Neural progenitor cell (in vitro differentiated cells): ENCODE results near the gene C13orf42.

Source experiments
- EZH2 ChIP-seq: fragments of 200-600 bp; sonication (generic); IDR thresholded peaks from 2 replicates; pipeline ENCODE4 v1.6.1; 2017; ENCODE audit warnings: antibody characterized with exemption, mild to moderate bottlenecking, moderate library complexity
- EZH2phosphoT487 ChIP-seq: fragments of 200-600 bp; sonication (generic); IDR thresholded peaks from 2 replicates; pipeline ENCODE4 v1.6.1; 2017; ENCODE audit warnings: antibody characterized with exemption
- TF ChIP-seq, protein P1 (sequence below): fragments of 200-600 bp; sonication (generic); IDR thresholded peaks from 2 replicates; pipeline ENCODE4 v1.5.1; 2017; ENCODE audit warnings: antibody characterized with exemption, mild to moderate bottlenecking

DNA sequence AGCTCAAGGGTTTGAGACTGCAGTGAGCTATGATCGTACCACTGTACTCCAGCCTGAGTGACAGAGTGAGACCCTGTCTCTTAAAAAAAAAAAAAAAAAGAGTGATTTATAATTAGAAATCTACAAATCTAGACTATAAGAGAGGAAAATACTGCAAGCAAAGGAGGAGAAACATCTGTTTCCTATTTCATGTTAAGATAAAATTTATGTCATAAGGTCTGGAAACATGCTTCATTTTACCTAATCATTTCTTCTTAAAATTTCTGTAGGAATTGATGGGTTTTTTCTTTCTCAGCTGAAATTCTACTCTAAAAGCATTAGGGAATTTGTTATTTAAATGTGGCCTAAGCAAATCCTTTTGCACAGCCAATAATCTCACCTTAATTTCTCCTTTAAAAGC lies 53.2 kb downstream of the C13orf42 start:
- TF ChIP-seq, protein P1, sequence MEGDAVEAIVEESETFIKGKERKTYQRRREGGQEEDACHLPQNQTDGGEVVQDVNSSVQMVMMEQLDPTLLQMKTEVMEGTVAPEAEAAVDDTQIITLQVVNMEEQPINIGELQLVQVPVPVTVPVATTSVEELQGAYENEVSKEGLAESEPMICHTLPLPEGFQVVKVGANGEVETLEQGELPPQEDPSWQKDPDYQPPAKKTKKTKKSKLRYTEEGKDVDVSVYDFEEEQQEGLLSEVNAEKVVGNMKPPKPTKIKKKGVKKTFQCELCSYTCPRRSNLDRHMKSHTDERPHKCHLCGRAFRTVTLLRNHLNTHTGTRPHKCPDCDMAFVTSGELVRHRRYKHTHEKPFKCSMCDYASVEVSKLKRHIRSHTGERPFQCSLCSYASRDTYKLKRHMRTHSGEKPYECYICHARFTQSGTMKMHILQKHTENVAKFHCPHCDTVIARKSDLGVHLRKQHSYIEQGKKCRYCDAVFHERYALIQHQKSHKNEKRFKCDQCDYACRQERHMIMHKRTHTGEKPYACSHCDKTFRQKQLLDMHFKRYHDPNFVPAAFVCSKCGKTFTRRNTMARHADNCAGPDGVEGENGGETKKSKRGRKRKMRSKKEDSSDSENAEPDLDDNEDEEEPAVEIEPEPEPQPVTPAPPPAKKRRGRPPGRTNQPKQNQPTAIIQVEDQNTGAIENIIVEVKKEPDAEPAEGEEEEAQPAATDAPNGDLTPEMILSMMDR: no peak
- TF ChIP-seq EZH2phosphoT487 (no peak), EZH2 (no peak)
